Uterus (tissue), 2 donors: Measurements from ENCODE around the gene ADGRL2.

Experiments used
- CTCF ChIP-seq, 4 experiments: fragments of 200-600 bp in 2 of 4; fragments of 450-650 bp in 2 of 4; sonication (generic) in 2 of 4; IDR thresholded peaks; one replicate each; pipeline ENCODE4 v1.5.1; 2016 to 2019; ENCODE audit warnings: antibody characterized with exemption in 4 of 4, mild to moderate bottlenecking in 2 of 4, moderate library complexity in 1 of 4
- POLR2A ChIP-seq, 2 donors: fragments of 450-650 bp; IDR thresholded peaks; one replicate each; pipeline ENCODE4 v1.6.1; 2016; ENCODE audit warnings: antibody characterized with exemption in 2 of 2, mild to moderate bottlenecking in 1 of 2, moderate library complexity in 1 of 2

- TF ChIP-seq CTCF (IDR thresholded peaks at IDR 0.05), result no peak
- TF ChIP-seq POLR2A (IDR thresholded peaks at IDR 0.05), result no peak
Measured at GRCh38 chr1:81949421-81949820, 148.7 kb downstream of the ADGRL2 start.
